ENCODE data around the gene ZBED4.

The ZBED4 gene

DNA sequence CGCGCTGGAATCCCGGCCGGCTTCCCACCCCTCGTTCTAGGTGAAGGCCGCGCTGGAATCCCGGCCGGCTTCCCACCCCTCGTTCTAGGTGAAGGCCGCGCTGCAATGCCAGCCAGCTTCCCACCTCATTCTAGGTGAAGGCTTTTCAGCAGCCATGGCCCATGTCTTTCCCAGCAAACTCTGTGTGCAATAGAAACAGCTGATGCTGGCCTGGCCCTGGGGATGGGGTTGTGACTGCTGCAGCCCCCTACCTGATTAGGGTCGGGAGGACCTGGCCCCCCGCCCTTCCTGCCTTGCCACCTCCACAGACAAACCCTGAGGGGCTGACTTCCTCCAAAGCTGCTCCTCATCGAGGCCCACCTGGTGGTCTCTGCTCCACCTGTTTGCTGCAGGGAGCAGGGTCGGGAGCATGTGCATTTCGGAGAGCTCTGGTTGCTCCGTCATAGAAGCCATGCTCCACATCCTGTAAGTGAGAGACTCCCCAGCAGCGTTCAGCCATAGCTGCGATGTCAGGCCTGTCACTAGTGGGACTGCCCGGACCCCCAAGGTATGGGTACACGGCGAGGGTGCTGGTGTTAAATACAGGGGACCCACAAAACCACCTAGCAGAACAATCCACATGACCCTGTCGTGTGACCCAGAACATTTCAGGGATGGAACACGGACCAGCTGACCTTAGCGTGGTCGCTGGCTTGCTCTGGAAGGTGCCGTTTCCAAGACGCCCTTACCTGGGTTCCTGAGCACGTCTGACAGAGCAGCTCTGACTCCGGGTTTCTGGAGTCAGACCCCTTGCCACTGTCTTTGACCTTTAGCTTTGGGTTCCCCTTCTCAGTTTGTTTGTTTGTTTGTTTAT is 3.3 kb downstream of the ZBED4 start:
- no peak for DNase-seq

GRCh38 chr22:49858827-49859226 is 5.2 kb downstream of the ZBED4 start:
- DNase-seq = no peak

- DNase-seq = no peak
Measured at GRCh38 chr22:49861642-49862495, 8.2 kb downstream of the ZBED4 start.

- no peak for DNase-seq
Measured at GRCh38 chr22:49862496-49862776, 8.8 kb downstream of the ZBED4 start.

DNA sequence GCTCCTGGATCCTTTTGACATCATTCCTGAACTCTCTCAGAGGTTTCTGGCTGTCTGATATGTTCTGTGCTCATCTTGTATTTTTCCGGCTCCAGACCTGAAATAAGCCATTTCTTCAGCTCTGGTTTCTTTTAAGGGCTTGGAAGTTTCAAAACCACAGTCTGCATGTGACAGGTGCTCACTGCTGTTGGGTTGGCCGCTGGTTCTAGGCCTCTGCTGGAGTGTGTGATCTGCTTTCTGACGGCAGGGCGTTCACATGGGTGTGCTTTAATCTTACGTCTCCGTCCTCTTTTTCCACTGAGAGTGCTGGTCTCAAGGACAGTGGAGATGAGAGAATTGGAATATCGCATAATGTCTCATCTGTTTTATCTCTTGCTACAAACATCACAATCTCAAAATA is 10.3 kb downstream of the ZBED4 start:
- no peak for DNase-seq

GRCh38 chr22:49865156-49865555 is 11.5 kb downstream of the ZBED4 start:
- DNase-seq = no peak

DNA sequence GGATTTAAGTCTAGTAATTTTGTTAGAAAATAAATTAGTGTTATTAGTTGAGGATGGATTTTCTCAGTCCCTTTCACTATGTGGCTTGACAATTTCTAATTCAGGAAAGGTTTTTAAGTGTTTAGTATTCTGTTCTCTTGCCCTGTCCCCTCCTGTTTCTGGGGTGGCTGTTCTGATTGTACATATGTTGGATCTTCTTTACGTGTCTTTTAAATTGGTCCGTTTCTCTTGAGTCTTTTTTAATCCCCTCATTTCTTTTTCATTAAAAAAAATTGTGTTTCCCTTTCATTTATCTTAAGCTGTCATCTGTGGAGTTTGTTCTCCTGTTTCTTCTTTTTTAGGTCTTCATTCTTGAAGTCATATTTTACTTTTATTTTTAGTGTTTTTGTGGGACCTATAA is 12.5 kb downstream of the ZBED4 start:
- DNase-seq = no peak

GRCh38 chr22:49866646-49867045 is 13.0 kb downstream of the ZBED4 start:
- DNase-seq = no peak

- DNase-seq = no peak
Measured at GRCh38 chr22:49867303-49868265, 13.9 kb downstream of the ZBED4 start.

DNA sequence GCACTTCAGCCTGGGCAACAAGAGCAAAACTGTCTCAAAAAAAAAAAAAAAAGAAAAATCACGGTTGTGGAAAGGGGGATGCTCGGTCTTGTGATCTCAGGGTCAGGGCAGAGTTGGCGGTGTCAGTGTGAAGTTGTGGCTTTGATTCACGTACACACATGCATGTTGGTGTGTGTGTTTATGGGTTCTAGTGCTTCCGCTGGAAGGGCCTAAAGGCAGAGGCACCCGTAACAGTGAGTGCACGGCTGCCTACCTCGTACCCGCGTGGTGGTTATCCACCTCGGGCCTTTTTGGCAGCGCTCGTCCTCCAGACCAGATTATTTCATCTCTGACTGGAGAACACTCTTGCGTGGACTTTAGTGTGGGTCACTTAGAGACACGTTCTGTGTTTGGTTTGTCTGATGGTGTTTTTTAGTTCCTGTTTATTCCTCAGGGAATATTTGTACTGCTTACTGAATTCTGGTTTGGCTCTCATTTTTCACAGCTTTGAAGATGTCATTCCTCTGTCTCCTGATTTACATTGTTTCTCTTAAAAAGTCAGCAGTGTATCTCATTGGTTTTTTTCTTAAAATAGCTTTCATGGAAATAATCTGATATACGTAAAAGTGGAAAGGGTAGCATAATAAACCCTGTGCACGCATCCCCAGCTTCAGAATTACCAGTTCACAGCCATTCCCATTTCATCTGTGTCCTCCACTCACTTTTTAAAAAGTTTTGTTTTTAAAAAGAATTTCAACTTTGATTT is 15.6 kb downstream of the ZBED4 start:
- no peak for DNase-seq

DNA sequence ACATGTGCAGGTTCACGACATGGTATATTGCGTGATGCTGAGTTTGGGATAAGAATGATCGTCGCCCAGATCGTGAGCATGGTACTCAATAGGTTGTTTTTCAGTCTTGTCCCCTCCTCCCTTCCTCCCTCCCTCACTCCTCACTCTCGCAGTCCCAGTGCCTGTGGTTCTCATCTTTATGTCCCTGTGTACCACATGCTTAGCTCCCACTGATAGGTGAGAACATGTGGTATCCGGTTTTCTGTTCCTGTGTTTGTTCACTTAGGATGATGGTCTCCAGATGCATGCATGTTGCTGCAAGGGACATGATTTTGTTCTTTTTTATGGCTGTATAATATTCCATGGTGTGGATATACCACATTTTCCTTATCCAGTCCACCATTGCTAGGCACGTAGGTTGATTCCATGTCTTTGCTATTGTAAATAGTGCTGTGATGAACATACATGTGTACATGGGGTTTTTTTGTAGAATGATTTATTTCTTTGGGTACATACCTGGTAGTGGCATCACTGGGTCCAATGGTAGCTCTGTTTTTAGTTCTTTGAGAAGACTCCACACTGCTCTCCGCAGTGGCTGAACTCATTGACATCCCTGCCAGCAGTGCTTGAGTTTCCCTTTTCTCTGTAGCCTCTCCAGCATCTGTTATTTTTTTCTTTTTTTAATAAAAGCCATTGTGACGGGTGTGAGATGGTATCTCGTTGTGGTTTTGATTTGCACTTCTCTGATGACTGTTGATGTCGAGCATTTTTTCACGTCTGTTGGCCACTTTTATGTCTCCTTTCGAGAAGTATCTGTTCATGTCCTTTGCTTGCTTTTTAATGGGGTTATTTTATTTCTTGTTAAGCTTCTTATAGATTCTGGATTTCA is 16.4 kb downstream of the ZBED4 start:
- DNase-seq = no peak

GRCh38 chr22:49871482-49871881 is 17.8 kb downstream of the ZBED4 start:
- no peak for DNase-seq

- DNase-seq = no peak
Measured at GRCh38 chr22:49872347-49872746, 18.7 kb downstream of the ZBED4 start.

DNA sequence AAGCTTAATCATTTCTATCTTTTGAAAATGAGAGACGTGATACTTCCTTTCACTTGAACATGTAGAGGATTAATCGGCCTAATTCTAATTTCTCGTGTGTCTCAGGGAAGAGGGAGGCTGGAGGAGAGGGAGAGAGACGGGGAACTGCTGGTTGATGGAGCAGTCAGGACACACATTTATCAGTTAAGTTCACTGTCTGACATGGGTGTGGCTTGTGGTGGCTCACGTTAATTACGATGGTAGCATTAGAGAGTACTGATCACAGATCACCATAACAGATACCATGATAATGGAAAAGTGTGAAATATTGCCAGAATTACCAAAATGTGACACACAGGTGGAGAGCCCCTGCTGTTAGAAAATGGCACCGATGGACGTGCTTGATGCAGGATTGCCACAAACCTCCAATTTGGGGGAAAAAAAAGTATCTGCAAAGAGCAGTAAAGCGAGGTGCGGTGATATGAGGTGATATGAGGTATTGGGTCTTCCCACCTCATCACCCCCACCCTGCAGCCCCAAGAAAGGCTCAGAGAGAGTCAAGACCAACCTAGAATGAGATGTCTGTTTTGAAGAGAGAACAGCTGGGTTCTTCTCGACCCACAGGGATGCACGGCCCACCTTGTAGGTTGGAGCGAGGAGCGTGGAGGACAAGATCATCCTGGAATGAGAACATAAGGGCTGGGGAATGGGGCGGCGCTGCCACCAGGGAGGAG is 19.7 kb downstream of the ZBED4 start:
- no peak for DNase-seq

GRCh38 chr22:49877642-49878041 is 24.0 kb downstream of the ZBED4 start:
- no peak for DNase-seq

DNA sequence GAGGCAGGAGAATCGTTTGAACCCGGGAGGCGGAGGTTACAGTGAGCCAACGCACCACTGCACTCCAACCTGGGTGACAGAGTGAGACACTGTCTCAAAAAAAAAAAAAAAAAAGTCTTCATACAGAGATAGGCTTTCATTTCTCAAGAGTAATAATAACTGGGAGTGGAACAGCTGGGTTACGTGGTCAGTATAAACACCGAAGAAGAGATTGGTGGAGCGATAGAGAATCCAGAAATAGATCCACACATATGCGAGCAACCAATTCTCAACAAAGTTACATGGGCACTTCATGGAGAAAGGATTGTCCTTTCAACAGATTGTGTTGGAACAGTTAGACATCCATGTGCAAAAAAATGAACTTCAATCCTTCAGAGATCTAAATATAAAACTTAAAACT is 24.6 kb downstream of the ZBED4 start:
- no peak for DNase-seq

DNA sequence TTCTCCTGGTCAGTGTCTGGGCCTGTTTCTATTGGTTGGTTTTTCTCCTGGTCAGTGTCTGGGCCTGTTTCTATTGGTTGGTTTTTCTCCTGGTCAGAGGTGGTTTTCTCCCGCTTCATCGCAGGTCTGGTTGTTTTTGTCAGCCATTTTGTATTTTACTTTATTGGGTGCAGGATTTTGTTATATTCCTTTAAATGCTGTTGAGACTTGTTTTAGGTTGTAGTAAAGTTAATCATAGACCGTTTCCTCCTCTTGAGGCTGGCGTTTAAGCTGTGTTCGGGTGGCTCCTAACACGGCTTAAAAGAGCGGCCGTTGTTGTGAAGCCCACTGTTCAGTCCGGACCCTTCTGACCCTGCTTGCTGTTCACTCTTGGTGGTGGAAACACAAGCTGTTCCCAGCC is 26.2 kb downstream of the ZBED4 start:
- DNase-seq = no peak

GRCh38 chr22:49880281-49880680 is 26.6 kb downstream of the ZBED4 start:
- DNase-seq = no peak

GRCh38 chr22:49881856-49882255 is 28.2 kb downstream of the ZBED4 start:
- no peak for DNase-seq

GRCh38 chr22:49882519-49883293 is 29.1 kb downstream of the ZBED4 start:
- DNase-seq = no peak
